Tibial nerve (tissue), 4 donors: ENCODE results near the gene CD6. TPM values are rescaled to one million over a fixed set of nuclear protein-coding genes. Genes with fewer than 3 reads are reported as not detected.

ENCODE experiments used
- DNase-seq, 2 donors: peaks; one replicate each; pipeline ENCODE4 v3.0.0-alpha.2; 2019; ENCODE audit warnings: low spot score in 2 of 2
- H3K27ac ChIP-seq, 4 donors: fragments of 200-600 bp; sonication (generic) in 3 of 4; one replicate each; pipeline ENCODE4 v1.5.1; 2017 to 2019; ENCODE audit warnings: mild to moderate bottlenecking in 1 of 4
- H3K27me3 ChIP-seq, 2 donors: fragments of 200-600 bp; sonication (generic) in 1 of 2; one replicate each; pipeline versions ENCODE4 v1.5.1 to v1.6.0; 2017 to 2019
- H3K36me3 ChIP-seq, 3 donors: fragments of 200-600 bp; sonication (generic); one replicate each; pipeline ENCODE4 v1.5.1; 2018 to 2019
- H3K4me1 ChIP-seq, 4 donors: fragments of 200-600 bp; sonication (generic) in 3 of 4; one replicate each; pipeline ENCODE4 v1.5.1; 2017 to 2019
- H3K4me3 ChIP-seq, 4 donors: fragments of 200-600 bp; sonication (generic) in 3 of 4; one replicate each; pipeline ENCODE4 v1.5.1; 2017 to 2019; ENCODE audit warnings: mild to moderate bottlenecking in 1 of 4, moderate library complexity in 1 of 4
- H3K9me3 ChIP-seq, 4 donors: fragments of 200-600 bp; sonication (generic) in 3 of 4; one replicate each; pipeline ENCODE4 v1.5.1; 2017 to 2019
- EP300 ChIP-seq, 2 donors: sonication (generic); formaldehyde crosslinking; IDR thresholded peaks; one replicate each; pipeline ENCODE4 v1.6.1; 2017; ENCODE audit warnings: antibody characterized with exemption in 2 of 2, mild to moderate bottlenecking in 1 of 2
- POLR2A ChIP-seq, 2 donors: fragments of 450-650 bp; IDR thresholded peaks; one replicate each; pipeline ENCODE4 v1.6.1; 2017; ENCODE audit warnings: antibody characterized with exemption in 2 of 2, mild to moderate bottlenecking in 2 of 2, moderate library complexity in 2 of 2
- WGBS, 2 donors: methylation state at CpG; one replicate each; pipeline ENCODE4 v1.1.5; 2018; 5-methylcytosine and 5-hydroxymethylcytosine counted together
- total RNA-seq, 4 donors: library from RNA; depleted of rRNA; stranded (reverse); fragments of >200 nt; gene quantifications; one replicate each; pipeline ENCODE4 v1.1.0, GENCODE V29; 2016
- TF ChIP-seq, protein P1 (sequence below), 5 experiments: fragments of 200-600 bp in 3 of 5; fragments of 450-650 bp in 2 of 5; sonication (generic) in 3 of 5; IDR thresholded peaks; one replicate each; pipeline ENCODE4 v1.5.1; 2016 to 2019; ENCODE audit warnings: antibody characterized with exemption in 5 of 5, mild to moderate bottlenecking in 3 of 5, moderate library complexity in 2 of 5

CD6 gene
- total RNA-seq, 4 donors from 2014 or later, result 0.59 to 3.6 (median 2.7) TPM; not detected in 1

DNA sequence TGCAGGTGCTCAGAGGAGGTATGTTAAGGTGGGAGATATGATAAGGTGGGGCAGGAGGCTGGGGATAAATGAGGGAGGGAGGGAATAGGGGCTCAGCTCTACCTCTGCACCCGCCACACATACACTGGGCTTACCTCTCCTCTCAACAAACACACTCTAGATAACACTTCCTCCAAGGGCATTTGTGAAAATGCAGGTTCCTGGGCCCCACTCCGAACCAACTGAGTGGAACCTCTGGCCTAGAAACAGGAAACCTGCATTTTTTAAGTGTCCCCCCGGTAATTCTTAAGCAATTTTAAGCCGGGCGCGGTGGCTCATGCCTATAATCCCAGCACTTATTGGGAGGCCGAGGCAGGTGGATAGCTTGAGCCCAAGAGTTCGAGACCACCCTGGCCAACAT lies 84.3 kb downstream of the CD6 start:
- Histone ChIP-seq H3K9me3 (no peaks in the 10 kb centered on the region), H3K27ac (no peak overlapping the region), H3K27me3 (no peaks in the 10 kb centered on the region), H3K4me3 (no peak overlapping the region), H3K4me1 (no peaks in the 10 kb centered on the region), H3K36me3 (no peaks in the 10 kb centered on the region)
- TF ChIP-seq, protein P1, sequence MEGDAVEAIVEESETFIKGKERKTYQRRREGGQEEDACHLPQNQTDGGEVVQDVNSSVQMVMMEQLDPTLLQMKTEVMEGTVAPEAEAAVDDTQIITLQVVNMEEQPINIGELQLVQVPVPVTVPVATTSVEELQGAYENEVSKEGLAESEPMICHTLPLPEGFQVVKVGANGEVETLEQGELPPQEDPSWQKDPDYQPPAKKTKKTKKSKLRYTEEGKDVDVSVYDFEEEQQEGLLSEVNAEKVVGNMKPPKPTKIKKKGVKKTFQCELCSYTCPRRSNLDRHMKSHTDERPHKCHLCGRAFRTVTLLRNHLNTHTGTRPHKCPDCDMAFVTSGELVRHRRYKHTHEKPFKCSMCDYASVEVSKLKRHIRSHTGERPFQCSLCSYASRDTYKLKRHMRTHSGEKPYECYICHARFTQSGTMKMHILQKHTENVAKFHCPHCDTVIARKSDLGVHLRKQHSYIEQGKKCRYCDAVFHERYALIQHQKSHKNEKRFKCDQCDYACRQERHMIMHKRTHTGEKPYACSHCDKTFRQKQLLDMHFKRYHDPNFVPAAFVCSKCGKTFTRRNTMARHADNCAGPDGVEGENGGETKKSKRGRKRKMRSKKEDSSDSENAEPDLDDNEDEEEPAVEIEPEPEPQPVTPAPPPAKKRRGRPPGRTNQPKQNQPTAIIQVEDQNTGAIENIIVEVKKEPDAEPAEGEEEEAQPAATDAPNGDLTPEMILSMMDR (IDR thresholded peaks at IDR 0.05), result no peak
- TF ChIP-seq POLR2A (IDR thresholded peaks at IDR 0.05) (no peak), EP300 (IDR thresholded peaks at IDR 0.05) (no peak)
- 94 to 96% methylated on average over 8 of the region's 8 CpGs for WGBS, 2 donors
- DNase-seq, result no peak

DNA sequence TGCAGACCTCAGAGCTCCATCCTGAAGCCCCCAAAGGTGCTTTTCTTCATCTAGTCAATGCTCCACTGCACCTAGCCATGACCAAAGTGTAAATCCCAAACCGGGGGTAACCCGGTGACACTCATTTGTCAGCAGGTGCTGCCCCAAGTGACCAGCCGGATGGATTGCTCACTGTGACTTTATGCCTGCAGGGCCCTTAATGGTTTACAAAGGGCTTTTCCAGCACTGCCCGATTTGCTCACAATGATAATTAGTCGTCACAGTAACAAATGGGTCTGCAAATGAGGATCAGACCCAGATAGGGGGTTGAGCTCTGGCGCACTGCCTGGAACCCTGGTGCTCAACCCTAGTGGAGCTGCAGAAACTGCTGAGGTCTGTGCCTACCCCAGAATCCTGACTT lies 85.1 kb downstream of the CD6 start:
- 54 to 69% methylated on average over 6 of the region's 6 CpGs for WGBS, 2 donors
- no peak overlapping the region for H3K27ac ChIP-seq
- H3K27me3 ChIP-seq, result no peaks in the 10 kb centered on the region
- no peak overlapping the region for H3K4me3 ChIP-seq
- H3K36me3 ChIP-seq, result no peaks in the 10 kb centered on the region
- no peak for DNase-seq
- no peaks in the 10 kb centered on the region for H3K9me3 ChIP-seq
- H3K4me1 ChIP-seq, result peaks cover 0 to 2% (median 0%) of the 10 kb centered on the region in 4 donors
- TF ChIP-seq EP300 (IDR thresholded peaks at IDR 0.05), result no peak
- TF ChIP-seq, protein P1 (IDR thresholded peaks at IDR 0.05), result no peak
- no peak for TF ChIP-seq POLR2A (IDR thresholded peaks at IDR 0.05)

DNA sequence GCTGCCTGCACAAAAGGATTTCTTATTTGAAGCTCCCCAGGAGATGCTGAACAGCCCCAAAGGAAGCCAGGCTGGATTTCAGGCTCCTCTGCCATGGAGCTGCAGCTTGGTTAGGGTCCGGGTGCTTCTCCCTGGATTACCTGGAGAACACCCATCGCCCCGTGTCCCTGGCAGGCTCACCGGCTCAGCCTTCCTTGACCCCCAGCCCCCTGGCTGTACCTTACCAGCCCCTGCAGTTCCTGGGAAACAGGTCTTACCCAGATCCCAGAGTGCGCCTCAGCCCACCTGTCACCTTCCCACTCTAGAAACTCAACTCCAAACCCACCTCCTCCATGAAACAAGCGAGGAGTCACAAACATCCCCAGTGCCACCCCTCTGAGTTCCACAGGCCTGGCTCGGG lies 85.5 kb downstream of the CD6 start:
- no peaks in the 10 kb centered on the region for H3K36me3 ChIP-seq
- H3K27ac ChIP-seq, result no peak overlapping the region
- TF ChIP-seq, protein P1 (IDR thresholded peaks at IDR 0.05), result no peak
- TF ChIP-seq POLR2A (IDR thresholded peaks at IDR 0.05), result no peak
- no peak for TF ChIP-seq EP300 (IDR thresholded peaks at IDR 0.05)
- peaks cover 0 to 3% (median 0%) of the 10 kb centered on the region in 4 donors for H3K4me1 ChIP-seq
- H3K9me3 ChIP-seq, result no peaks in the 10 kb centered on the region
- WGBS, 2 donors, result 84 to 89% methylated on average over 6 to 7 of the region's 7 CpGs
- H3K27me3 ChIP-seq, result no peaks in the 10 kb centered on the region
- no peak for DNase-seq
- no peak overlapping the region for H3K4me3 ChIP-seq

DNA sequence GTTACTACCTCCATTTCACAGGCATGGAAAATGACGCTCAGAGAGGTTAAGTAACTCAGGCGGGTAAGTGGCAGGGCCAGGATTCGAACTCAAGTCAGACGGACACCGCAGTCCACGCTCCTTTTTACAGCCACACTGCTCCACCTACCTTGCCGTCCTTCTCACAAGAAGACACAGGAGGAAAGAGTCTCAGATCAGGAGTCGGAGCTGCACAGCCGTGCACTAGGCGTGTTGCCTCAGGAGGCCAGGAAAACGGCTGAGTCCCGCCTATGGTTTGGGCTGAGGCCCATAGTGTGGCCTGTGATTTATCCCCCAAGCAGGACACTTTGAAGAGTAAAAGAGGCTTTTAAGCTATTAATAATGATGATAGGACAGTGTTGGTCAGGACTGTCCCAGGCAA lies 86.1 kb downstream of the CD6 start:
- Histone ChIP-seq H3K36me3 (no peaks in the 10 kb centered on the region), H3K27ac (no peak overlapping the region), H3K4me3 (no peak overlapping the region), H3K4me1 (peaks cover 0 to 3% (median 0%) of the 10 kb centered on the region in 4 donors), H3K9me3 (no peaks in the 10 kb centered on the region), H3K27me3 (no peaks in the 10 kb centered on the region)
- 81 to 83% methylated on average over 12 of the region's 12 CpGs for WGBS, 2 donors
- TF ChIP-seq, protein P1 (IDR thresholded peaks at IDR 0.05), result no peak
- TF ChIP-seq EP300 (IDR thresholded peaks at IDR 0.05), result no peak
- no peak for TF ChIP-seq POLR2A (IDR thresholded peaks at IDR 0.05)
- no peak for DNase-seq

DNA sequence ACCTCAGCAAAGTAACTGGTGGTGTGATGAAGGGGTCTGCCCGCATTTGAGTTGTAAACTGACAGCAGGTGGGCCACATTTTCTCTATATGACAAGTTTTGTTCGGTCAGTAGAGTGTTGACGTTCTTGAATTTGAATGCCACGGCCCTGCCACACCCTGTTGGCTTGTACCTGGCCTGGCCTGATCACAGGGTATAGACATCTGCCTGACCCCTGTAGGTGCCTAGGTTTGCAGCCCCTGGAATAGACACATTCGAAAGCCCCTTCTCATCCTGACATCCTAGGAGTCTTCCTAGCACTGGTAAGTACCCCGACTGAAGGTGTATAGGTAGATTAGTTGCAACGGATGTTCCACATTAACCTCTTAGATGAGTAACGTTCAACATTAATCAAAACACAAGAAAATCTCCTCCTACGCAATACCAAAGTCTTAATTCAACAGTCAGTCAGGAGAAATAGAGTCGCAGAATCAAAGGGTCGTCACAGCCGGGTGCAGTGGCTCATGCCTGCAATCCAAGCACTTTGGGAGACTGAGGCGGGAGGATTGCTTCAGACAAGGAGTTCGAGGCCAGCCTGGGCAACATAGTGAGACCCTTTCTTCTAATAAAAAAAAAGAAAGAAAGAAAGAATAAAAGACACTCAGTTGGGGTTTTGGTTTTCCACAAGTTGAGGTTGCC lies 87.2 kb downstream of the CD6 start:
- Histone ChIP-seq H3K9me3 (no peaks in the 10 kb centered on the region), H3K4me3 (no peak overlapping the region), H3K4me1 (peaks cover 0 to 3% (median 0%) of the 10 kb centered on the region in 4 donors), H3K36me3 (no peaks in the 10 kb centered on the region), H3K27ac (no peak overlapping the region), H3K27me3 (no peaks in the 10 kb centered on the region)
- no peak for DNase-seq
- no peak for TF ChIP-seq POLR2A (IDR thresholded peaks at IDR 0.05)
- TF ChIP-seq, protein P1 (IDR thresholded peaks at IDR 0.05), result no peak
- TF ChIP-seq EP300 (IDR thresholded peaks at IDR 0.05), result no peak
- WGBS, 2 donors, result 85 to 88% methylated on average over 14 of the region's 14 CpGs
